GM12878 (cell line): ENCODE data around the gene WWOX. TPM values are rescaled to one million over a fixed set of nuclear protein-coding genes. Genes with fewer than 3 reads are reported as not detected.

Source experiments
- ATAC-seq: fragments of 200-7000 bp; cut with Tn5 transposase; 3 replicates; pipeline ENCODE4 v1.9.1; 2020; ENCODE audit warnings: mild to moderate bottlenecking, moderate library complexity
- BruUV-seq: library from RNA; stranded (reverse); fragments of 400-500 nt; replicated peaks from 2 replicates; lab custom pipeline; 2021; lab: Mats Ljungman, UMichigan
- CTCF ChIA-PET: fragments of 300-600 bp; sonication (Branson Sonifier 250); formaldehyde crosslinking; extraction: SDS; loops from one replicate; lab custom pipeline; 2021; ENCODE audit warnings: inconsistent platforms; lab: Yijun Ruan, JAX
- POLR2A ChIA-PET: fragments of 350-600 bp; formaldehyde crosslinking; extraction: SDS; loops from one replicate; lab custom pipeline; 2021; ENCODE audit warnings: inconsistent platforms; lab: Charles Lee
- RAD21 ChIA-PET: fragments of 300-600 bp; sonication (Branson Sonifier 250); formaldehyde crosslinking; loops from one replicate; lab custom pipeline; 2023; ENCODE audit warnings: antibody characterized with exemption; ENCODE audit not compliant: unreplicated experiment; lab: Charles Lee
- SMC1A ChIA-PET: fragments of 300-600 bp; sonication (Branson Sonifier 250); formaldehyde crosslinking; loops from one replicate; lab custom pipeline; 2023; ENCODE audit not compliant: unreplicated experiment, uncharacterized antibody; lab: Charles Lee
- DNase-seq: peaks from one replicate; pipeline ENCODE4 v3.0.0-alpha.2; 2011; ENCODE audit warnings: low read depth, low spot score
- FAIRE-seq: peaks from 3 replicates; lab custom pipeline; 2011; peaks lifted over from hg19 to GRCh38; lab: Jason Lieb, UNC
- H2AFZ ChIP-seq: 2 replicates; pipeline ENCODE4 v1.6.0; 2011; ENCODE audit warnings: low read depth, low read length, control low read depth; ENCODE audit not compliant: control insufficient read depth
- H3K27ac ChIP-seq: 2 replicates; pipeline ENCODE4 v1.5.1; 2011; ENCODE audit warnings: control low read depth; ENCODE audit not compliant: control insufficient read depth, insufficient read depth
- H3K27me3 ChIP-seq, 2 experiments: replicated peaks in 1 of 2; 2 replicates each; pipeline versions ENCODE4 v1.6.0 to v1.6.1; 2011; ENCODE audit warnings: low read length in 1 of 2; ENCODE audit not compliant: control insufficient read depth in 2 of 2, insufficient read depth in 2 of 2
- H3K36me3 ChIP-seq, 2 experiments: 2 replicates each; pipeline ENCODE4 v1.5.1; 2011; ENCODE audit warnings: low read length in 1 of 2; ENCODE audit not compliant: control insufficient read depth in 2 of 2, insufficient read depth in 2 of 2
- H3K4me1 ChIP-seq: 2 replicates; pipeline ENCODE4 v1.6.1; 2011; ENCODE audit warnings: mild to moderate bottlenecking, low read length, moderate library complexity, mixed read lengths; ENCODE audit not compliant: control insufficient read depth, insufficient read depth
- H3K4me2 ChIP-seq: 2 replicates; pipeline ENCODE4 v1.6.0; 2011; ENCODE audit warnings: control low read depth; ENCODE audit not compliant: control insufficient read depth, insufficient read depth
- H3K4me3 ChIP-seq: fragments of 200-600 bp; sonication (generic); 2 replicates; pipeline ENCODE4 v1.5.1; 2016
- H3K79me2 ChIP-seq: 2 replicates; pipeline ENCODE4 v1.6.0; 2011; ENCODE audit warnings: low read length; ENCODE audit not compliant: control insufficient read depth, insufficient read depth
- H3K9ac ChIP-seq: 2 replicates; pipeline ENCODE4 v1.8.0; 2011; ENCODE audit warnings: low read length, control low read depth, mixed read lengths; ENCODE audit not compliant: control insufficient read depth, insufficient read depth
- H3K9me3 ChIP-seq: replicated peaks from 3 replicates; pipeline ENCODE4 v1.5.1; 2011; ENCODE audit warnings: mild to moderate bottlenecking, low read length; ENCODE audit not compliant: control insufficient read depth, insufficient read depth
- H4K20me1 ChIP-seq: 2 replicates; pipeline ENCODE4 v1.6.0; 2011; ENCODE audit not compliant: control insufficient read depth, insufficient read depth
- E2F8 ChIP-seq: fragments of 450-650 bp; IDR thresholded peaks from 2 replicates; pipeline ENCODE4 v1.6.1; 2018; ENCODE audit warnings: mild to moderate bottlenecking, low read depth, moderate library complexity; ENCODE audit not compliant: partially characterized antibody
- GATAD2B ChIP-seq: fragments of 450-650 bp; conservative IDR thresholded peaks from 2 replicates; pipeline ENCODE4 v1.6.1; 2017; ENCODE audit warnings: low read depth, mild to moderate bottlenecking, moderate library complexity
- MYB ChIP-seq: fragments of 150-350 bp; IDR thresholded peaks from 2 replicates; pipeline ENCODE4 v1.6.1; 2014; ENCODE audit warnings: mild to moderate bottlenecking, low read depth, low read length, borderline replicate concordance
- STAT3 ChIP-seq: IDR thresholded peaks from 2 replicates; pipeline ENCODE4 v1.6.1; 2011; ENCODE audit warnings: low read depth, low read length, improper control_type of control experiment
- TBL1XR1 ChIP-seq: IDR thresholded peaks from 2 replicates; pipeline ENCODE4 v1.6.1; 2012; ENCODE audit warnings: low read depth, low read length, improper control_type of control experiment
- ZNF622 ChIP-seq: fragments of 450-650 bp; IDR thresholded peaks from 2 replicates; pipeline ENCODE4 v1.6.1; 2017; ENCODE audit warnings: mild to moderate bottlenecking, inconsistent platforms
- WGBS: methylation state at CpG from one replicate; pipeline ENCODE4 v1.1.6; 2016; ENCODE audit warnings: low lambda C conversion rate; ENCODE audit not compliant: insufficient replicate concordance, insufficient coverage; ENCODE audit errors: missing lambda C conversion rate; 5-methylcytosine and 5-hydroxymethylcytosine counted together
- in situ Hi-C: fragments of 300-500 bp; cut with MboI; formaldehyde crosslinking; loops from 9 replicates; pipeline ENCODE4 v1.14.3; 2018; ENCODE audit warnings: mixed read lengths
- intact Hi-C: fragments of 100-400 bp; cut with micrococcal nuclease; formaldehyde crosslinking; loops from one replicate; pipeline ENCODE4 v1.14.2; 2022; ENCODE audit not compliant: unreplicated experiment
- polyA plus RNA-seq, 11 experiments: library from polyadenylated mRNA; depleted of rRNA in 4 of 11; unstranded in 6 of 11; stranded (reverse) in 5 of 11; fragments of >200 nt; fragmentation: Nextera tagmentation in 4 of 11; fragmentation: Illumina TruSeq in 1 of 11; extraction: Ambion mirVana in 4 of 11; extraction: Trizol in 1 of 11; gene quantifications; 1 replicate in 1 of 11; 2 replicates in 10 of 11; pipeline versions ENCODE4 v1.2.1 to v1.2.3, GENCODE V29; 2011 to 2016; ENCODE audit warnings: inconsistent platforms in 2 of 11, missing spikeins in 2 of 11, low read depth in 1 of 11
- total RNA-seq, 4 experiments: library from RNA; depleted of rRNA in 3 of 4; stranded (reverse); fragments of >200 nt in 3 of 4; fragmentation: Illumina TruSeq in 1 of 4; extraction: Trizol in 1 of 4; gene quantifications; 2 replicates each; pipeline versions ENCODE4 v1.2.1 to v1.2.3, GENCODE V29; 2013 to 2021
- TF ChIP-seq, protein P1 (sequence below): fragments of 450-650 bp; IDR thresholded peaks from 2 replicates; pipeline ENCODE4 v1.6.1; 2016; ENCODE audit warnings: mild to moderate bottlenecking, moderate library complexity, borderline replicate concordance

Gene WWOX
- total and polyA plus RNA-seq, 10 of the 15 experiments (the other 5 are each of a cell fraction or from before 2014, with no cell fraction given), result 2.8 to 24.4 (median 17.8) TPM

GRCh38 chr16:79121906-79122305 is 1022.5 kb downstream of the WWOX start (continued):
- no peak for TF ChIP-seq E2F8
- no peak for TF ChIP-seq TBL1XR1
- no peak for TF ChIP-seq MYB

- RAD21 ChIA-PET, result no interaction called here
- intact Hi-C loops, result no loop called here
- H3K4me2 ChIP-seq, result no peak overlapping the region
- no TSS peak for BruUV-seq
- H3K27ac ChIP-seq, result no peak overlapping the region
- no peaks in the 10 kb centered on the region for H4K20me1 ChIP-seq
- TF ChIP-seq, protein P1, sequence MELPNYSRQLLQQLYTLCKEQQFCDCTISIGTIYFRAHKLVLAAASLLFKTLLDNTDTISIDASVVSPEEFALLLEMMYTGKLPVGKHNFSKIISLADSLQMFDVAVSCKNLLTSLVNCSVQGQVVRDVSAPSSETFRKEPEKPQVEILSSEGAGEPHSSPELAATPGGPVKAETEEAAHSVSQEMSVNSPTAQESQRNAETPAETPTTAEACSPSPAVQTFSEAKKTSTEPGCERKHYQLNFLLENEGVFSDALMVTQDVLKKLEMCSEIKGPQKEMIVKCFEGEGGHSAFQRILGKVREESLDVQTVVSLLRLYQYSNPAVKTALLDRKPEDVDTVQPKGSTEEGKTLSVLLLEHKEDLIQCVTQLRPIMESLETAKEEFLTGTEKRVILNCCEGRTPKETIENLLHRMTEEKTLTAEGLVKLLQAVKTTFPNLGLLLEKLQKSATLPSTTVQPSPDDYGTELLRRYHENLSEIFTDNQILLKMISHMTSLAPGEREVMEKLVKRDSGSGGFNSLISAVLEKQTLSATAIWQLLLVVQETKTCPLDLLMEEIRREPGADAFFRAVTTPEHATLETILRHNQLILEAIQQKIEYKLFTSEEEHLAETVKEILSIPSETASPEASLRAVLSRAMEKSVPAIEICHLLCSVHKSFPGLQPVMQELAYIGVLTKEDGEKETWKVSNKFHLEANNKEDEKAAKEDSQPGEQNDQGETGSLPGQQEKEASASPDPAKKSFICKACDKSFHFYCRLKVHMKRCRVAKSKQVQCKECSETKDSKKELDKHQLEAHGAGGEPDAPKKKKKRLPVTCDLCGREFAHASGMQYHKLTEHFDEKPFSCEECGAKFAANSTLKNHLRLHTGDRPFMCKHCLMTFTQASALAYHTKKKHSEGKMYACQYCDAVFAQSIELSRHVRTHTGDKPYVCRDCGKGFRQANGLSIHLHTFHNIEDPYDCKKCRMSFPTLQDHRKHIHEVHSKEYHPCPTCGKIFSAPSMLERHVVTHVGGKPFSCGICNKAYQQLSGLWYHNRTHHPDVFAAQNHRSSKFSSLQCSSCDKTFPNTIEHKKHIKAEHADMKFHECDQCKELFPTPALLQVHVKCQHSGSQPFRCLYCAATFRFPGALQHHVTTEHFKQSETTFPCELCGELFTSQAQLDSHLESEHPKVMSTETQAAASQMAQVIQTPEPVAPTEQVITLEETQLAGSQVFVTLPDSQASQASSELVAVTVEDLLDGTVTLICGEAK, result no peak
- TF ChIP-seq GATAD2B (no peak), ZNF622 (no peak), STAT3 (no peak)
- TF ChIP-seq, all 136 proteins: peak for 0
- ChIA-PET POLR2A (no interaction called here), CTCF (interaction anchor here (0.7 kb wide), 1 partner anchor 429 kb away, joined by 3 read pairs; no protein-coding TSS in a partner anchor), SMC1A (interaction anchor here (0.6 to 0.8 kb wide), 3 partner anchors 25 to 165 kb away, joined by 3 to 4 read pairs (median 3); no protein-coding TSS in a partner anchor)
- Histone ChIP-seq H3K4me1 (no peaks in the 10 kb centered on the region), H3K9ac (no peak overlapping the region), H3K36me3 (no peaks in the 10 kb centered on the region), H3K27me3 (no peaks in the 10 kb centered on the region), H3K79me2 (no peaks in the 10 kb centered on the region), H3K9me3 (no peaks in the 10 kb centered on the region), H3K4me3 (no peak overlapping the region), H2AFZ (no peak overlapping the region)
- WGBS, result 67% methylated on average over 8 of the region's 8 CpGs
- ATAC-seq (no peak), DNase-seq (no peak), FAIRE-seq (no peak)
- in situ Hi-C loops, result no loop called here
Measured at GRCh38 chr16:79122343-79122742, 1022.9 kb downstream of the WWOX start.
